GM18507 (cell line): Measurements from ENCODE around the gene DDIT3.

ENCODE experiments used
- DNase-seq: peaks from one replicate; pipeline ENCODE4 v3.0.0; 2011; ENCODE audit warnings: low read depth; ENCODE audit not compliant: insufficient read length; ENCODE audit errors: extremely low spot score
- FAIRE-seq: peaks from 2 replicates; lab custom pipeline; 2011; peaks lifted over from hg19 to GRCh38; lab: Jason Lieb, UNC

Gene DDIT3

DNA sequence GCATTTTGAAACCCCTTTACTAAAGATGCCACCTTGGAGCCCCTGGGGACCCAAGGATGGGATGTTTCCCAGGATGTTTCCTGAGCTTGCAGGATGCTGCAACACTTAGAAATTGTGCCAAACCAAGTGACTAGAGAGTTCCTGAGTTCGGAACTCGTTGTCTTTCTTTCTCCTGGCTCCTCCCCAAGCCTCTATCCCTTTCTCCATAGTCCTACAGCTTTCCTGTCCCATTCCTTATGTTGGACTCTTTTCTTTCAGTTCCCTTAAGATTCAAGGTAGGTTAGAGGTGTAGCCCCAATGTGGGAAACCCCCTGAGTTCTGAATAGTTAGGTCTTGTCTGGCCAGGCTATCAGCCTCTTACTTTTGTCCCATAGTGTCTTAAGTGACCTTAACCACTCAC is 28.2 kb upstream of the DDIT3 start:
- no peak for FAIRE-seq

DNA sequence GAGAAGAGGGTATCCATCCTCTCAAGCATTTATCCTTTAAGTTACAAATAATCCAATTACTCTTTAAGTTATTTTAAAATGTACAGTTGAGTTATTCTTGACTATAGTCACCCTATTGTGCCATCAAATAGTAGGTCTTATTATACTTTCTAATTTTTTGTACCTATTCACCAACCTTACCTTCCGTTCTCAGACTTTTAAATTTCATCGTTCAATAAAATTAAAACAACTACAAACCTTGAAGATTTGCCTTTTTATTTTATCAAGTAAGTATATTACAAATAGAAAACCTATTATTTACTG is 27.6 kb upstream of the DDIT3 start:
- DNase-seq (no peak), FAIRE-seq (no peak)

More for the DNA sequence above, 28.2 kb upstream of the DDIT3 start:
- DNase-seq, result no peak

DNA sequence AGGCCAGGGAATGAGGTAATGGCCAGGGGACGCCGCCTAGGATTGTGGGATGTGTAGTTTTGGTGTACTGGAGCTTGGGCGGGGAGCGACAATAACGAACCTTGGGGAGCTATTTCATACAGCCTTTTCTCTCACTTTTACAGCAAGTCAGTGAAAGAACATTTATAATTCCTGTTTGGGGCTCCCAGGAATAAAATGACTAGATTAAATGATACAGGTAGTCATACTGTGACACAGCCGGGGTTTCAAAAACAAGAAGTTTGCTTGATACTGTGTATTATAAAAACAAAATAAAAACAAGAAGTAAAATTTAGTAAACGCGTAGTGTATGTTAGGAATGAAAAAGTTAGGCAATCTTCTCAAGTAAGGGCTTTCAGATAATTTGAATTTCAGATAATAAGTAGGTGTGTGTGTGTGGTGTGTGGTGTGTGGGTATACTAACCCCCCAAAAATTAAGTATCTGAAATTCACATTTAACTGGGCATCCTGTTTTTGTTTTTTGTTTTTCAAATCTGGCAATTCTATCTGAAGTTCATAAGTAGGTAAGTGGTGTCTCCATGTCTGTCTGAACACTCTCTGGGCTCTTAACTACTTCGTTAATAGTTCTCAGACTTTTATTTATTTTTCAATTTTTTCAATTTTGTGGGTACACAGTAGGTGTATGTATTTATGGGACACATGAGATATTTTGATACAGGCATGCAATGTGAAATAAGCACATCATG is 27.1 kb upstream of the DDIT3 start:
- DNase-seq (no peak), FAIRE-seq (no peak)

DNA sequence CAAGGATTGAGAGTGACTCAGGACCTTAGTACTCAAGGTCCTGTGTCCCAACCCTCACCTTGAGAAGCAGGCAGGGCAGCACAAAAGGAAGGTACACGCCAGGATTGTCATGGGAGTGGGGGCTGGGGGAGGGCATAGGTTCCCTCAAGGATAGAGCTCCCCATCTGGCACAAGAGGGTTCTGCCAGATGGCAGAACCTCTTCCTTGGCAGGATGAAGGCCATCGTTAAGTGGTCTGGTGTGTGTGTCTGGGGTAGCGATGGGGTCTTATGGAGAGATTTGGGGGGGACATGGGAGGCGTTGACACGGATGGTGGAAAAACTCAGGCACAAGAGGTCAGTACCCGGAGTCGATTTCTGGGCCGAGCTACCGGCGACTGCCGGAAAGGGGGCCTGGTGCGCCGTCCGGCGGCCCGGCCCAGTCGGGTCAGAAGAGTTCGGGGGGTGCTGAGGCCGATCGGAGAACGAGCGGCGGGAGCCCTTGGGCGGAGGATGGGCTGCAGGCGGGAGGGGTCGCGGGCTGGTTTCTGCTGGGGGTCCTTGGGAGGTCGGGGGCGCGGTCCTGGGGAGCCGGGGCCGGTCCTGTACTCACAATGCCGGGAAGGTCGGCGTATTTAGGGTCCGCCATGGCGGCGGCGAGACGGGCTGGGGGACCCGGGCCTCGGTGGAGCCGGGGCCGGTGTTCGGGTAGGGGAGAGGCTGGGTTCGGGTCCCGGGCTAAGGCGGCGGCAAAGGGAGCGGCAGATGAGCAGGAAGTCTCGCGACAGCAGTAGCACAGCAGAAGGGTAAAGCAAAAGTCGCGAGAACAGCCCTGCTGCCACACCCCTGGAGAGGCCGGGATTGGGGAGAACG is 26.3 kb upstream of the DDIT3 start, which contains the start of gene DCTN2:
DCTN2 (minus strand) TSS at position 755 of the 850 bp plus-strand sequence; CDS start at position 626, 129 bp downstream.
- peak; percentile 97 for FAIRE-seq

DNA sequence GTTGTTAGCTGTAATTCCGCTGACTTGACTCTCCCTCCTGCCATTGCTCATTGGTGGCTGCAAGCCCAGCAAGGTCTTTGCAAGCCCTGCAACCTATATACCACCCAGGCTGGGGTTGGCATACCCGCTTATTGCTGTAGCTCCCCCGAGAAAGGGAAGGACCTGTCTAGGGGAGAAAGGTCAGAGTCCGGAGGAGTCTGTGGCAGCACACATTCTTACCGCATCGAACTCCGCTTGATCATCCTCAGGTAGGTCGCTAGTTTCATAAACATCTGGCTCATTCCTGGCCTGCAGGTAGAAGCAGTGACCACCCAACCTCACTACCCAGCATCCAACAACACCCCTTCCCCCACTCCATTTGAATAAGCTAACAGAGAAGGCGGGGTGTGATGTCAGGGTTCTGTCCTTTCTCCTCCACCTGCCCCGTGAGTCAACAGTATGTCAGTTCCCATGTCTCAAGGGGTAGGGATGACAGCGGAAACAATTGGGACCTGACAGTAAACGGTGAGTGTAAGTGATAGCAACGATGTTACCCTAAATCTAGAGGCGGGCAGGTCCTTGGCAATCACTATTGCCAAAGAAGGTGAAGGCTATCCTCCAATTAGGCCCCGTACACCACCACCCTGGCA is 25.6 kb upstream of the DDIT3 start:
- no peak for FAIRE-seq
- DNase-seq, result no peak

More for the DNA sequence above, 26.3 kb upstream of the DDIT3 start, which contains the start of gene DCTN2:
- peak; percentile 97 for DNase-seq

DNA sequence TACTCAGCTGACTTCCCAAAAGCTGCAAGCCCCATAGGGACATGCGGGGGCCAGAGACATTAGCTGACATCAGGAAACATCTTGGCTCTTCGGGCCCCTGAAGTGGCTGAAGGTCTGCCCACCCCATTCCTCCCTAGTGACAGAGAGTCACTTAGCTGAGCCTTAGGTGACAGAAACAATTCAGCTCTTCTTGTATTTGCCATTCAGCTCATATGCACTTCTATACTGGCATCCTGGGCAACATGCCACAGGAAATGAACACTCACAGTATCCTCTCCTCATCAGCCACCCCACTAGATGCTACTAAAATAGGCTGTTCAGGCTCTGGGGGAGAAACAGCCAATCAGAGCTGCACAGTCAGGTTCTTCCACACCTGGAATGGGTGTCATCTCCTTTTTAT is 23.3 kb upstream of the DDIT3 start:
- no peak for FAIRE-seq
- no peak for DNase-seq

DNA sequence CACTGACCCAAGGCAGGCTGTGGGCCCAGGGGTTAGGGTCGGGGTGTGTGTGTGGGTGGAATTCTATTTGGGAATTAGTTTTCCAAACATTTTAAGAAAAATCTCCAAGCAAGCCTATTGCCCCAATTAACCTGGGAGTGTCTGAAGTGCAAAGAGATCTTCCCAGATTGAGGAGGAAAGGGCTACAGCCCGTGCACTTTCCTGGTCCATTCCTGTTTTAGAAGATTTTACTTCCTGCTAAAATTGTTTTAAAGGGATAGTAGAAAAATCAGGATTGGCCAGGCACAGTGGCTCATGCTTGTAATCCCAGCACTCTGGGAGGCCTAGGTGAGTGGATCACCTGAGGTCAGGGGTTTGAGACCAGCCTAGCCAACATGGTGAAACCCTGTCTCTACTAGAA is 21.4 kb upstream of the DDIT3 start:
- FAIRE-seq (no peak), DNase-seq (no peak)

DNA sequence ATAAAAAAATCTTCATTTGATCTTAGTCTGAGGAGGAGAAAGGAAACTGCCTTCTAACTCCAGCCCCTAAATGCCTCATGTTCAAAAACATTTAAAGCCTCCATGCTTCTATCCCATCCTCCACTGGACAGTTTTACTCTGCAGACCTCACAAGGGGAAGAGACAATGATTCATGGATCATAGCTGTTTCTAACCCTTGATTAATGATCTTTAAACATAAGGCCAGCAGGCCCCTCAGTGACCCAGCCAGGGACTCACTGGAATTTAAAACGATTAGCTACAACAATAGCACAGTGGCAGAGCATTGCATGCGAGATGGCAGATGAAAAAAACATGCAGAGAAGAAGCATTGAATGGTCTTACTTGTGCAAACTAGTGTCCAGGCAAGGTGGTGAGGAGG is 20.7 kb upstream of the DDIT3 start:
- FAIRE-seq (no peak), DNase-seq (no peak)

DNA sequence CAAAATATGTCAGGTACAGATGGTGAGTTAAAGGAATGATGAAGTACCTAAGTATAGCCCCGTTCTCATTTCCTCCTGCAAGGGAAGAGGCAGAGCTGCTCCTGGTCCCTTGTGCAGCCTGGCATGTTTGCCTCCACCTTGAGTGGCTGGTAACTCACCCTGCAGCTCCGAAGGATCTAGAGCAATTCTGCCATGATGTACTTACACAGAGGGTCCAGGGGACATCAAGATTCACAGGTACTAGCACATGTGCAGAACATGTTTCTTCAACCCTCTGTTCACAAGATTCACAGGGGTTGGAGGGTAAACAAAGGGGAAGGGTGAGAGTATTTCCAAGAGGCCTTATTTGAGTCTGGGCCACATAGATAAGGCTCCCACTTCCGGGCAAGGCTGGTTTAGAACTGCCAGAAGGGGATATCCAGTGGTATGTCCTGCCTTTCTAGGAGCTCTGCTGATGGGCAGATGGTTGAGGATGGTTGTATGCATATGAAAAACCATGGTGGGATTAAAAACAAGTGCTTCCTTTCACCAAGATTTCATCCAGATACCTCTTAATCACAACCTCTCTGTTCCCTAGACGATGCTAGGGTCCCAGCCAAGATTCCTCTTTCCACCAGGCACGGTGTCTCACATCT is 18.9 kb upstream of the DDIT3 start:
- FAIRE-seq (no peak), DNase-seq (no peak)

DNA sequence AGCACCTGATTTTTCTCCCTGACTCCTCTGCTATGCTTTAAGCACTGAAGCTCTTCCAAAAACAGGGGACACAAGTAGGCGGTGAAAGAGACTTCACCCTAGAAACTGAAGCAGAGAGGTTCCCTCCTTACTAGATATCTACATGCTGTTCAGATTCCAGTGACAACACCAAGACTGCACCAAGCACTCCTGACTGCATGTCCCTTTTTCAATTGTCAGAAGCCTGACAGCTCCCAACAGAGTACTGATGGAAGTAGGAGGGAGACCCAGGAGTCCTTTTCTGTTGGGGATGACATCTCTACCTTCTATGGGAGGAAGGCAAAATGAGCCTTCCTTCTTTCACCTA is 16.3 kb upstream of the DDIT3 start:
- DNase-seq, result no peak
- no peak for FAIRE-seq

DNA sequence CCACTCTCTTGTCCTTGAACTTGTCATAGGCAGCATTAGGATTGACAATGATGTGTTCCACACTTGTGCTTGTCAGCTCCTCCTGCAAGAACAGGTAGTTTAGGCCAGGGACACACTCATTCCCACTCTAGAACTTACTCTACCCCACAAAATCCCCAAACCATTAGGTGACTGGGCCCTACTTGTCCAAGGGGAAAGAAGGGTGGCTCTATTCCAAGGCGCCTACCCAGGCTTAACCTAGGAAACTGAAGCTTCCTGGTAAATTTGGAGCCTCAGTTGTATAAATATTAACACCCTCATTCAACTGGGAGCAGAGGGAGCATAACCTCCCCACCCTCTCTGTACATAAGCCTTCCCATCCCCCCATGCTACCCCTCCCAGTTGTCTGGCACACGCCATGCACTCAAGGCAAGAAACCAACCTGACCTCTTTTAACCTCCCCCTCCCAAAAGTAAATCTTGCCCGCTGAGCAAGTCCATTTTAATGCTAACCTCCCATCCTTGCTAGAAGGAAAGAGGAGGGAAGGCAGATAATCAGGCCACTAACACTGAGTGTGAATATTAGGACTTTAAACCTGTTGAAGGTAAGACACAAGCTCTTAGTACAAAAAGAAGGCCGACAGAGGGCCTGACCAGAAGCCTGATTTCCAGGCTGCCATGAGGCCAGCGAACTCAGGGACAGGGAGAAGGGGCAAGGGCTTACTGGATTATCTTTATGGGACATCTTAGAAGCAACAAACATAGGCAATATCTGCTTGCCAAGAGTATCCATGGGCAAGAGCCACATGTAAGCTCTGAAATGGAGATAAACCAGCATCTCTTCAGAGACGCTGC is 15.7 kb upstream of the DDIT3 start:
- no peak for DNase-seq
- FAIRE-seq, result no peak

DNA sequence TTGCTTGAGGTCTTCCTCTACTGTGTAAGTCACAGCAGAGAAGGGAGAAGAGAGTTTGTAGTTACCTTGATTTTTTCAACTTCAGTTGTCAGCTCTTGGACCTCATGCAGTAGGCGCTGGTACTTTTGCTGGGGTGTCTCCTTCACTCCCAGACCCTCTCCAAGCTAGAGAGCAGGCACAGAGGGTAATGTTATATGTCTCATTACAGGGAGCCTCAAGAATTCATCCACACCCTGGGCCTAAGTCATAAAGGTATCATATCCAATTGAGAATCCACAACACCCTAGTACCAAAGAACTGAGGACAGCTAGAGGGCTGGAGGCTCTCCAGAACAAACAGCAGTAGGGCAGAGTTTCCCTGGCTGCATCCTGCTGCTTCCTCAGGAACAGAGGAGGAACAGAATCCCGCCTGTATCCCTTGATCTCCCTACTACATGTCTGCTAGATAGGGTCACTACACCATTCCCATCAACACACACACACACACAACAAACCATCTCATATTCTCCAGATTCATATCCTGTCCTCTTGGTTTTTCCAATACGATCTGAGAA is 14.8 kb upstream of the DDIT3 start:
- DNase-seq (no peak), FAIRE-seq (no peak)

DNA sequence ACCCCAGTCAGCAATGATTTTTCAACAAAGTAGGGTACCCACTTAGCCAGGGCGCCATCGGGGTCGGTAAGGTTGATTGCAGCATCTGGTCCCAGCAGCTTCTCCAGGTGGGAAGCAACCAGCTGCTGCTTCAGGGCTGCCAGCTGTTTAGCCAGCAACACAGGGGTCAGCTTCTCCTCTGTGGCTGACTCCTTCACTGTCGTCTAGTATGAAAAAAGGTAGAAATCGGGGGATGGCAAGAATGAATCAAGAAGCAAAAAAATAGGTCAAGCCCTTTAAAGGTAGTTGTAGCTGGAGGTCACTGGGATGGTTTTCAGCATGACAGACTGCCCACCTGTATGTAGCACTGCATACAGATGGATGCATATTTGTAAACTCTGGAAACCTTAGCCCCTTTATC is 13.9 kb upstream of the DDIT3 start:
- FAIRE-seq (no peak), DNase-seq (no peak)

DNA sequence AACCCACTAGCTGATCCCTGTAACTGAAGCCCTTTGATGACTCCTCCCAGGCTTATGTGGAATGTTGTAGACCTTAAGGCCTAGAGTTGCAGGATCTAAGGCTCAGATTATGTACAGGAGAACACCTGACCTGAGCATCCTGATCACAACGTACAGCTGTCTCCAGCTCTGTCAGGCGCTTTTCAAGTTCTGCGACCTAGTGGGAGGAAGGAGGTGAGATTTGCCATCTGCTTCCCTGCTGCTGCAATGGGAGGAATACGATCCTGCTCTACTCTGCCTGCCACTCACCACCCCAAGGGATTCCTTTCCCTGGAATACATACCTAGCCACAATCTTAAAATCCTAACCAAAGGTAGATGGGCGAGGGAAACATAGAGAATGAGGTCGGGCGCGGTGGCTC is 12.8 kb upstream of the DDIT3 start:
- no peak for DNase-seq
- FAIRE-seq, result no peak

DNA sequence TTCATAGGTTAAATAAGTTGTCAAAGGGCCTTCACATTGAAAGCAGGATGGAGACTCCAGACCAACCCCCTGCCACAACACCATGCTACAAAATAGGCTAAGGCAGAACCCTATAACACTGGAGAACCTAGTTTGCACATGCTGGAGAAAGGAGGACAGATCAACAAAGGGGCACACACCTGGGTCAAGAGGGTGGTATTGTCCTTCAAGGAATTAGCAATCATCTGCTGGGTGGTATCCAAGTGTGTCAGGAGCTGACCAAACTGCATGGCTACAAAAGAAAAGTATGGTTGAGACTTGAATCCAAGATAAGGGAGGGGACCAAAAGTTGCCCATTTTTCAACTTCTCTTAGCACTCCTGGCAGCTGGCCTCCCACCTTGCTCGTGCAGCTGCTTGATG is 11.5 kb upstream of the DDIT3 start:
- FAIRE-seq, result no peak
- no peak for DNase-seq

DNA sequence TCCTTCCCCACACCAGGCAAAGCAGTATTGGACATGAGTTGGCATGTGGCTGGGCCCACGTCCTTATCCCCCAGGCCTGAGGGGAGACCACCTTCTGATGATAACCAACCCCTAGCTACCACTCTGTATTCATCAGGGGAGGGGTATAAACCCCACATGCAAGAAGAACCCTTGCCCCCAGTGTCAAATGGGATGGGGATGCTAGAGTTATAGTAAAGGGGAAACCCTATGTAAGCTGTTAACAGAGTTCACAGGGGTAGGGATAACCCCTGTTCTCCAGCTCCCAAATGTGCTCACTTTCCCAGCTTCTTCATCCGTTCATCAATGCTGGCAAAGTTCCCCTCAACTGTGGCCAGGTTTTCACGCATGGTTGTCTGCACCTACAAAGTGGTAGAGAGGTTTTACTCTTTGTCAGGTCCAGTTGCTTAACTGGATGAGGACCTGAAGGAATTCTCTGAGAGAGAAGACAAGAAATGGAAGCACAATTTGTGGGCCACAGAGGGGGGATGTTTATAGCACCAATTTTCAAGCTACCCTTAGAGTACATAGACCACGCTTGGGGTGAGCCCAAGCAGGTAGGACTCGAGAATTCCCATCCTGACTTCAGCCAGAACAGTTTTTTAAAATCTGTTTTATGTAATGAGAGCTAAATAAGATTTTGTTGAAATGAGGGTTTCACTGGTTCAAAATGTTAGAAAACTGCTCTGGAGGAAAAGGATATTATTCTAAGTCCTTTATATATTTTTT is 10.3 kb upstream of the DDIT3 start:
- DNase-seq (no peak), FAIRE-seq (no peak)

DNA sequence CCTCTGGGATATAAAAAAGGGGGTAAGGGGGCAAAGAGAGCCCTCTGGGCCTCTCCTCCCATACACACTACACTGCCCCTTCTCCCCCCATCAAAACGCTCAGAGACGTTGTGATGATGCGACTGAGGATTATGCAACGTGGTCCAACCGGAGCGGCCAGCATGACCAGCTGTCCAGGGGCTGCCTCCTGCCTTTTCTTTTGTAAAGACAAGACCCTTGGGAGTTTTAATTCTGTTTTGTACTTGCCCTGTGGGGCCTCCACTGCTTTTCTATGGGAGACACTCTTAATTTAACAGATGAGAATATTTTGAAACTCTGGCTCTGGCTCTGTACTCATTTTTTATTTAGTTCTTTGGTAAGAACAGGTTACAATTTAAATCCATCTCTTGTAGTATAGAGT is 9.5 kb upstream of the DDIT3 start:
- FAIRE-seq, result no peak

DNA sequence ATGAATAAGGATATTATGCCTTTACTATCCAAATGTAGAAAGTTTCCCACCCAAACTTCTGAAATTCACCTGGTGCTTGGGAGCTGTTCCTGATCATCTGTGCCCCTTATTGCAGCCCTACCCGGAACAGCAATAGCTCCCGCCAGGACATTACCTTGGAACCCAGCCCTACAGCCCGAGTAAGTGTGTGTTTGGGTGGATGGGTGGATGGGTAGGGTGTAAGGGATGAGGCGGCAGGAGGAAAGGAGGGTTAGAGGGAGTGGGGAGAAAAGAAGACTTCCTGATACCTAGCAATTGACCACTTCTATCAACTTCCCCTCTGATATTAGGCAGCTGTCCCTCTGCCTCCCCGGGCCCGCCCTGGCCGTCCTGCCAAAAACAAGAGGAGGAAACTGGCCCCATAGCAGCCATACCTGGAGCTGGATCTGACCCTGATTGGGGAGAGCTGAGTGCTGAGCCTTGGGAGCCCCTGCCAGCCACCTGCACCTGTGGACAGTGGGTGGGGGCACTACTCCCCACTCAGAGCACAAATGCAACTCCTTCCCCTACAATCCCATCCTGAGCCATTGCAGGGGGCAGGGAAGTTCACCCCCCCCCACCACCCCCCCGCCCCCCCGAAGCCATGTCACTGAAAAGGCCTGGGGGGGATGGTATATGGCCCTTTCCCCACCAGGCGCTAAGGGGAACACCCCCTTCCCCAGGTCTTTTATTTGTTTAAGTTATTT is 8.7 kb upstream of the DDIT3 start:
- FAIRE-seq, result no peak

More for the DNA sequence above, 9.5 kb upstream of the DDIT3 start:
- no peak for DNase-seq

More for the DNA sequence above, 8.7 kb upstream of the DDIT3 start:
- no peak for DNase-seq
